ENCODE data around the gene CYTH1.

Gene CYTH1

GRCh38 chr17:78794399-78794798 is 12.3 kb upstream of the CYTH1 start:
- no peak for DNase-seq (ENCODE audit: insufficient read length, low spot score)

GRCh38 chr17:78793968-78794367 is 11.9 kb upstream of the CYTH1 start:
- DNase-seq (ENCODE audit: insufficient read length, low spot score) (no peak), FAIRE-seq (no peak)
- no peak for TF ChIP-seq CTCF (IDR thresholded peaks at IDR 0.05; ENCODE audit: insufficient read depth, missing control alignments)

More at GRCh38 chr17:78794399-78794798, 12.3 kb upstream of the CYTH1 start:
- no peak for TF ChIP-seq CTCF (IDR thresholded peaks at IDR 0.05; ENCODE audit: insufficient read depth, missing control alignments)
- FAIRE-seq = no peak

- no peak for TF ChIP-seq CTCF (IDR thresholded peaks at IDR 0.05; ENCODE audit: insufficient read depth, missing control alignments)
- FAIRE-seq = no peak
- DNase-seq (ENCODE audit: insufficient read length, low spot score) = no peak
Observed at GRCh38 chr17:78793415-78793814, 11.3 kb upstream of the CYTH1 start.

- FAIRE-seq = no peak
- no peak for DNase-seq (ENCODE audit: insufficient read length, low spot score)
- TF ChIP-seq CTCF (IDR thresholded peaks at IDR 0.05; ENCODE audit: insufficient read depth, missing control alignments) = no peak
Observed at GRCh38 chr17:78791840-78792709, 10.0 kb upstream of the CYTH1 start.

GRCh38 chr17:78790552-78790951 is 8.5 kb upstream of the CYTH1 start:
- DNase-seq (ENCODE audit: insufficient read length, low spot score) (no peak), FAIRE-seq (no peak)
- TF ChIP-seq CTCF (IDR thresholded peaks at IDR 0.05; ENCODE audit: insufficient read depth, missing control alignments) = no peak

GRCh38 chr17:78789663-78790181 is 7.6 kb upstream of the CYTH1 start:
- FAIRE-seq = no peak
- DNase-seq (ENCODE audit: insufficient read length, low spot score) = no peak

More at GRCh38 chr17:78789663-78790181, 7.6 kb upstream of the CYTH1 start:
- TF ChIP-seq CTCF (IDR thresholded peaks at IDR 0.05; ENCODE audit: insufficient read depth, missing control alignments) = no peak

All from D721Med (cell line).